ENCODE measurements around the gene GPC5. TPM values are rescaled to one million over a fixed set of nuclear protein-coding genes. Genes with fewer than 3 reads are reported as not detected.

Gene GPC5
- total and polyA plus RNA-seq, 9 of the 15 experiments (the other 6 are each of a cell fraction or from before 2014, with no cell fraction given), result 0.18 to 0.27 TPM; not detected in 7

DNA sequence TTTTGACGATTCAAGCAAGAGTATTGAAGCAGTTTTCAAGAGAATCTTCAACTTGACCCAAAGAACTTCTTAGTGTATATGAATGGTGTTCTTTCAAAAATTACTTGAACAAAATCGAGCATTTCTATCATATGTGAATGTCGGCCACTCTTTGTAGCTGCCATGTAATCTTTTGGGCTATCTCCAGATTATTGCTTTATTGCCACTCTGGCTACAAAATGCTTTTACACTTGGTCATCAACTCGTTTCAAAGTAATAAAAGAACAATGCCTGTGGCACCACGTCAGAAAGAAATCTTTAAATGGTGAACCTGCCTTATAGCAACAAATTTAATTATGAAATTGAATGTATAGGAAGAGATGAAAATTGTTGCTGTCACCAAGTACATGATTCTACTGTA, 834.5 kb downstream of the GPC5 start:
- no TSS peak for BruUV-seq (replicated peaks)
- FAIRE-seq, result no peak
- H3K4me2 ChIP-seq (ENCODE audit: insufficient read depth, low read length), result no peak overlapping the region
- H3K9me1 ChIP-seq (ENCODE audit: control insufficient read depth, insufficient read depth, low read length), result no peaks in the 10 kb centered on the region
- no peak overlapping the region for H3K4me3 ChIP-seq
- CTCF ChIA-PET (ENCODE audit: low intra/inter-chr PET ratio), result no interaction called here
- no peak overlapping the region for H2AFZ ChIP-seq (ENCODE audit: low read depth, low read length)
- no peak for DNase-seq (ENCODE audit: extremely low read depth in 1 of 4, low spot score in 3 of 4)
- H3K4me1 ChIP-seq (replicated peaks in 1 of 2; ENCODE audit: control insufficient read depth in 2 of 2, insufficient read depth in 2 of 2, low read length in 2 of 2), result no peaks in the 10 kb centered on the region
- H3K9ac ChIP-seq (ENCODE audit: insufficient read depth in 1 of 2, low read depth in 2 of 2, low read length in 2 of 2), result no peak overlapping the region
- 0% methylated on average over 5 of the region's 5 CpGs for WGBS (ENCODE audit: insufficient coverage, low coverage, missing lambda C conversion rate)
- H3K79me2 ChIP-seq (ENCODE audit: control insufficient read depth, insufficient read depth, low read length), result no peaks in the 10 kb centered on the region
- in situ Hi-C loops (cut with MboI), result no loop called here
- intact Hi-C loops (cut with micrococcal nuclease), result no loop called here
- no peaks in the 10 kb centered on the region for H3K9me3 ChIP-seq (replicated peaks; ENCODE audit: control insufficient read depth, insufficient read depth, low read depth, low read length)
- no peak overlapping the region for H3K27ac ChIP-seq (ENCODE audit: extremely low read depth, low read depth, low read length)
- H3K27me3 ChIP-seq (ENCODE audit: control insufficient read depth in 2 of 2, insufficient read depth in 2 of 2, low read length in 2 of 2), result no peaks in the 10 kb centered on the region
- no peak for ATAC-seq
- no peaks in the 10 kb centered on the region for H3K36me3 ChIP-seq (ENCODE audit: control insufficient read depth, insufficient read depth, low read length)
- TF ChIP-seq GTF2E2 (tag; IDR thresholded peaks at IDR 0.05) (no peak), PTRF (tag; IDR thresholded peaks at IDR 0.05) (no peak), ZNF124 (CRISPR knock-in tag; IDR thresholded peaks at IDR 0.05) (no peak), MTA2 (IDR thresholded peaks at IDR 0.05; ENCODE audit: low read depth) (no peak), PHF20 (IDR thresholded peaks at IDR 0.05; ENCODE audit: partially characterized antibody) (no peak), KLF13 (tag; IDR thresholded peaks at IDR 0.05; ENCODE audit: borderline replicate concordance, low read depth) (no peak), HNRNPL (IDR thresholded peaks at IDR 0.05; ENCODE audit: low read depth, low read length) (no peak), ZNF134 (CRISPR knock-in tag; conservative IDR thresholded peaks at IDR 0.05) (no peak), PTBP1 (IDR thresholded peaks at IDR 0.05; ENCODE audit: low read depth, low read length) (no peak), MYNN (IDR thresholded peaks at IDR 0.05) (no peak), MYNN (CRISPR knock-in tag; IDR thresholded peaks at IDR 0.05) (no peak), PRPF4 (IDR thresholded peaks at IDR 0.05; ENCODE audit: insufficient read depth, low read depth, low read length, poor library complexity, severe bottlenecking) (no peak), NCOR1 (IDR thresholded peaks at IDR 0.05) (no peak), KLF1 (tag; IDR thresholded peaks at IDR 0.05) (no peak), MTA1 (IDR thresholded peaks at IDR 0.05; ENCODE audit: borderline replicate concordance) (no peak), SRSF9 (IDR thresholded peaks at IDR 0.05; ENCODE audit: borderline replicate concordance, low read depth, low read length) (no peak), NFE2L1 (tag; IDR thresholded peaks at IDR 0.05; ENCODE audit: borderline replicate concordance, low read depth) (no peak), TOE1 (IDR thresholded peaks at IDR 0.05; ENCODE audit: borderline replicate concordance) (no peak), TOE1 (CRISPR knock-in tag; IDR thresholded peaks at IDR 0.05; ENCODE audit: borderline replicate concordance, low read depth) (no peak)
- TF ChIP-seq, protein P1, sequence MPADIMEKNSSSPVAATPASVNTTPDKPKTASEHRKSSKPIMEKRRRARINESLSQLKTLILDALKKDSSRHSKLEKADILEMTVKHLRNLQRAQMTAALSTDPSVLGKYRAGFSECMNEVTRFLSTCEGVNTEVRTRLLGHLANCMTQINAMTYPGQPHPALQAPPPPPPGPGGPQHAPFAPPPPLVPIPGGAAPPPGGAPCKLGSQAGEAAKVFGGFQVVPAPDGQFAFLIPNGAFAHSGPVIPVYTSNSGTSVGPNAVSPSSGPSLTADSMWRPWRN (IDR thresholded peaks at IDR 0.05; ENCODE audit: low read depth), result no peak
- no peaks in the 10 kb centered on the region for H4K20me1 ChIP-seq (replicated peaks; ENCODE audit: control insufficient read depth, insufficient read depth, low read length)
- POLR2A ChIA-PET, result no interaction called here
